Panc1 (cell line): Measurements from ENCODE around the gene MRAS. TPM values are rescaled to one million over a fixed set of nuclear protein-coding genes. Genes with fewer than 3 reads are reported as not detected.
"Not testable (repeated sequence)": the region's sequence is repeated elsewhere in the genome, so short reads cannot be mapped to it uniquely, and the experiment has no call there.

ENCODE experiments used
- ATAC-seq: fragments of 200-7000 bp; cut with Tn5 transposase; 2 replicates; pipeline ENCODE4 v1.9.1; 2020; ENCODE audit warnings: mild to moderate bottlenecking, moderate library complexity
- BruUV-seq: library from RNA; stranded (reverse); fragments of 400-500 nt; replicated peaks from 2 replicates; lab custom pipeline; 2021; lab: Mats Ljungman, UMichigan
- CTCF ChIA-PET: fragments of 300-600 bp; sonication (Branson Sonifier 250); formaldehyde crosslinking; loops from one replicate; lab custom pipeline; 2022; ENCODE audit warnings: antibody characterized with exemption; lab: Charles Lee
- POLR2A ChIA-PET: fragments of 300-600 bp; sonication (Branson Sonifier 250); formaldehyde crosslinking; loops from one replicate; lab custom pipeline; 2022; ENCODE audit warnings: antibody characterized with exemption; lab: Charles Lee
- DNase-seq: peaks from one replicate; pipeline ENCODE4 v3.0.0-alpha.2; 2010; ENCODE audit warnings: low read depth, low spot score
- H3K27ac ChIP-seq: 2 replicates; pipeline ENCODE4 v1.5.1; 2011; ENCODE audit warnings: mild to moderate bottlenecking, low read length, inconsistent platforms
- H3K27me3 ChIP-seq: fragments of 200-500 bp; sonication (Bioruptor generic); 2 replicates; pipeline ENCODE4 v1.6.0; 2014; ENCODE audit warnings: low read length, inconsistent platforms; ENCODE audit not compliant: control insufficient read depth, insufficient read depth
- H3K36me3 ChIP-seq: fragments of 200-500 bp; sonication (Bioruptor generic); 2 replicates; pipeline ENCODE4 v1.5.1; 2014; ENCODE audit warnings: inconsistent platforms, mild to moderate bottlenecking, low read length, moderate library complexity; ENCODE audit not compliant: control insufficient read depth, insufficient read depth
- H3K4me1 ChIP-seq: 2 replicates; pipeline ENCODE4 v1.5.1; 2011; ENCODE audit warnings: inconsistent platforms, mild to moderate bottlenecking, low read length, moderate library complexity; ENCODE audit not compliant: control insufficient read depth, insufficient read depth
- H3K4me3 ChIP-seq, 2 experiments: 2 replicates each; pipeline ENCODE4 v1.5.1; 2011 to 2012; ENCODE audit warnings: low read depth in 2 of 2, low read length in 2 of 2, mild to moderate bottlenecking in 2 of 2, inconsistent platforms in 1 of 2, moderate library complexity in 1 of 2
- H3K9me3 ChIP-seq: fragments of 200-500 bp; sonication (Bioruptor generic); 2 replicates; pipeline ENCODE4 v1.5.1; 2014; ENCODE audit warnings: low read depth, mild to moderate bottlenecking, inconsistent platforms, low read length, moderate library complexity; ENCODE audit not compliant: control insufficient read depth, insufficient read depth
- POLR2AphosphoS5 ChIP-seq: IDR thresholded peaks from 2 replicates; pipeline ENCODE4 v1.6.1; 2012; ENCODE audit warnings: mild to moderate bottlenecking, low read depth, low read length, moderate library complexity
- SIN3A ChIP-seq: IDR thresholded peaks from 2 replicates; pipeline ENCODE4 v1.6.1; 2012; ENCODE audit warnings: low read depth, mild to moderate bottlenecking, low read length, moderate library complexity, borderline replicate concordance; ENCODE audit not compliant: insufficient read depth
- TCF7L2 ChIP-seq: IDR thresholded peaks from 2 replicates; pipeline ENCODE4 v1.6.1; 2011; ENCODE audit warnings: mild to moderate bottlenecking, low read depth, low read length, inconsistent platforms
- in situ Hi-C: cut with HindIII; loops from 2 replicates; pipeline ENCODE4 v1.10.0; 2016; ENCODE audit warnings: low sequenced_read_pairs, low pct_unique_long_range_greater_than_20kb
- intact Hi-C: fragments of 100-400 bp; cut with micrococcal nuclease; formaldehyde crosslinking; loops from one replicate; pipeline ENCODE4 v1.10.0; 2022; ENCODE audit not compliant: unreplicated experiment
- total RNA-seq: library from RNA; stranded (reverse); gene quantifications from one replicate; pipeline ENCODE4 v1.2.1, GENCODE V29; 2021; ENCODE audit not compliant: unreplicated experiment
- TF ChIP-seq, protein P1 (sequence below): fragments of 450-650 bp; IDR thresholded peaks from 2 replicates; pipeline ENCODE4 v1.5.1; 2017; ENCODE audit warnings: mild to moderate bottlenecking
- TF ChIP-seq, protein P2 (sequence below), 2 experiments: IDR thresholded peaks; 2 replicates each; pipeline ENCODE4 v1.6.1; 2011 to 2012; ENCODE audit warnings: low read depth in 2 of 2, control low read depth in 1 of 2, low read length in 1 of 2, mild to moderate bottlenecking in 1 of 2, moderate library complexity in 1 of 2; ENCODE audit not compliant: insufficient read depth in 1 of 2

MRAS gene
- total RNA-seq, 1 experiment from 2014 or later, result 14.2 TPM

DNA sequence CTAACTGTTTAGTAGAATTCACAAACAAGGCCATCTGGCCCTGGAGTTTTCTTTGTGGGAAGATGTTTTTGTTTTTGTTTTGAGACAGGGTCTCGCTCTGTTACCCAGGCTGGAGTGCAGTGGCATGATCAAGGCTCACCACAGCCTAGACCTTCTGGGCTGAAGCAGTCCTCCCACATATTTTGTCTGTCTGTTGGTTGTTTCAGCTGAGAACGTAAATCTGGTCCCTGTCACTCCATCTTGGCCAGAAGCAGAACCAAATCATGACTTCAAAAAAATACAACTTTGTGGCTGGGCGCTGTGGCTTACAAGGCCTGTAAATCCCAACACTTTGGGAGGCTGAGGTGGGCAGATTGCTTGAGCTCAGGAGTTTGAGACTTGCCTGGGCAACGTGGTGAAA, 27.1 kb downstream of the MRAS start:
- no TSS peak for BruUV-seq

DNA sequence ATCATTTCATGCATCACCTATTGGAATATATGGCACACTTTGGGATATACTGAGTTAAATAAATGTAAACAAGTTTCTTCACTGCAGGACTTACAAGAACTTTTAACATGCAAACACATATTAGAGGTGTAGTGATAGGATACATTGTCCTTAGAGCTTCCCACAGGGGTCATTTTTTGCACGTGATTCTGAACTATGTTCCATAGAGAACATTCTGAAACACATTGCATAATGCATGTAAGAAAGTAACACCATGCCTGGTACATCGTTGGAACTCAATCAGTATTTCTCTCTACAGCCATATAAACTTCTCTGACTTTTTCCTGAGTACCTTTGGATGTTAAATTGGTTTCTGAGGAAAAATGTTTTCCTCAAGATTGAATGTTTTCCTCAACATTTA, 28.3 kb downstream of the MRAS start:
- no peak overlapping the region for H3K4me3 ChIP-seq
- H3K27ac ChIP-seq, result no peak overlapping the region
- H3K9me3 ChIP-seq, result no peaks in the 10 kb centered on the region
- BruUV-seq, result no TSS peak
- intact Hi-C loops, result no loop called here
- DNase-seq (no peak), ATAC-seq (no peak)
- POLR2A ChIA-PET, result no interaction called here
- CTCF ChIA-PET, result no interaction called here
- in situ Hi-C loops, result no loop called here
- TF ChIP-seq SIN3A, result no peak
- TF ChIP-seq, protein P1, sequence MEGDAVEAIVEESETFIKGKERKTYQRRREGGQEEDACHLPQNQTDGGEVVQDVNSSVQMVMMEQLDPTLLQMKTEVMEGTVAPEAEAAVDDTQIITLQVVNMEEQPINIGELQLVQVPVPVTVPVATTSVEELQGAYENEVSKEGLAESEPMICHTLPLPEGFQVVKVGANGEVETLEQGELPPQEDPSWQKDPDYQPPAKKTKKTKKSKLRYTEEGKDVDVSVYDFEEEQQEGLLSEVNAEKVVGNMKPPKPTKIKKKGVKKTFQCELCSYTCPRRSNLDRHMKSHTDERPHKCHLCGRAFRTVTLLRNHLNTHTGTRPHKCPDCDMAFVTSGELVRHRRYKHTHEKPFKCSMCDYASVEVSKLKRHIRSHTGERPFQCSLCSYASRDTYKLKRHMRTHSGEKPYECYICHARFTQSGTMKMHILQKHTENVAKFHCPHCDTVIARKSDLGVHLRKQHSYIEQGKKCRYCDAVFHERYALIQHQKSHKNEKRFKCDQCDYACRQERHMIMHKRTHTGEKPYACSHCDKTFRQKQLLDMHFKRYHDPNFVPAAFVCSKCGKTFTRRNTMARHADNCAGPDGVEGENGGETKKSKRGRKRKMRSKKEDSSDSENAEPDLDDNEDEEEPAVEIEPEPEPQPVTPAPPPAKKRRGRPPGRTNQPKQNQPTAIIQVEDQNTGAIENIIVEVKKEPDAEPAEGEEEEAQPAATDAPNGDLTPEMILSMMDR, result no peak
- TF ChIP-seq, protein P2, sequence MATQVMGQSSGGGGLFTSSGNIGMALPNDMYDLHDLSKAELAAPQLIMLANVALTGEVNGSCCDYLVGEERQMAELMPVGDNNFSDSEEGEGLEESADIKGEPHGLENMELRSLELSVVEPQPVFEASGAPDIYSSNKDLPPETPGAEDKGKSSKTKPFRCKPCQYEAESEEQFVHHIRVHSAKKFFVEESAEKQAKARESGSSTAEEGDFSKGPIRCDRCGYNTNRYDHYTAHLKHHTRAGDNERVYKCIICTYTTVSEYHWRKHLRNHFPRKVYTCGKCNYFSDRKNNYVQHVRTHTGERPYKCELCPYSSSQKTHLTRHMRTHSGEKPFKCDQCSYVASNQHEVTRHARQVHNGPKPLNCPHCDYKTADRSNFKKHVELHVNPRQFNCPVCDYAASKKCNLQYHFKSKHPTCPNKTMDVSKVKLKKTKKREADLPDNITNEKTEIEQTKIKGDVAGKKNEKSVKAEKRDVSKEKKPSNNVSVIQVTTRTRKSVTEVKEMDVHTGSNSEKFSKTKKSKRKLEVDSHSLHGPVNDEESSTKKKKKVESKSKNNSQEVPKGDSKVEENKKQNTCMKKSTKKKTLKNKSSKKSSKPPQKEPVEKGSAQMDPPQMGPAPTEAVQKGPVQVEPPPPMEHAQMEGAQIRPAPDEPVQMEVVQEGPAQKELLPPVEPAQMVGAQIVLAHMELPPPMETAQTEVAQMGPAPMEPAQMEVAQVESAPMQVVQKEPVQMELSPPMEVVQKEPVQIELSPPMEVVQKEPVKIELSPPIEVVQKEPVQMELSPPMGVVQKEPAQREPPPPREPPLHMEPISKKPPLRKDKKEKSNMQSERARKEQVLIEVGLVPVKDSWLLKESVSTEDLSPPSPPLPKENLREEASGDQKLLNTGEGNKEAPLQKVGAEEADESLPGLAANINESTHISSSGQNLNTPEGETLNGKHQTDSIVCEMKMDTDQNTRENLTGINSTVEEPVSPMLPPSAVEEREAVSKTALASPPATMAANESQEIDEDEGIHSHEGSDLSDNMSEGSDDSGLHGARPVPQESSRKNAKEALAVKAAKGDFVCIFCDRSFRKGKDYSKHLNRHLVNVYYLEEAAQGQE (IDR thresholded peaks at IDR 0.05; ENCODE audit: insufficient read depth in 1 of 2, low read depth in 2 of 2, low read length in 1 of 2), result no peak
- no peak for TF ChIP-seq TCF7L2
- TF ChIP-seq POLR2AphosphoS5, result no peak
- no peaks in the 10 kb centered on the region for H3K36me3 ChIP-seq
- H3K27me3 ChIP-seq, result no peaks in the 10 kb centered on the region
- no peaks in the 10 kb centered on the region for H3K4me1 ChIP-seq

More for the DNA sequence above, 27.1 kb downstream of the MRAS start:
- Histone ChIP-seq H3K9me3 (no peaks in the 10 kb centered on the region), H3K27me3 (no peaks in the 10 kb centered on the region; the same call in 1 of the 2 replicates), H3K4me1 (no peaks in the 10 kb centered on the region), H3K27ac (no peak overlapping the region), H3K36me3 (no peaks in the 10 kb centered on the region), H3K4me3 (no peak overlapping the region)
- intact Hi-C loops, result no loop called here
- TF ChIP-seq, protein P1, result no peak
- ATAC-seq, result no peak
- CTCF ChIA-PET, result no interaction called here
- POLR2A ChIA-PET, result no interaction called here
- DNase-seq, result no peak
- in situ Hi-C loops, result no loop called here

DNA sequence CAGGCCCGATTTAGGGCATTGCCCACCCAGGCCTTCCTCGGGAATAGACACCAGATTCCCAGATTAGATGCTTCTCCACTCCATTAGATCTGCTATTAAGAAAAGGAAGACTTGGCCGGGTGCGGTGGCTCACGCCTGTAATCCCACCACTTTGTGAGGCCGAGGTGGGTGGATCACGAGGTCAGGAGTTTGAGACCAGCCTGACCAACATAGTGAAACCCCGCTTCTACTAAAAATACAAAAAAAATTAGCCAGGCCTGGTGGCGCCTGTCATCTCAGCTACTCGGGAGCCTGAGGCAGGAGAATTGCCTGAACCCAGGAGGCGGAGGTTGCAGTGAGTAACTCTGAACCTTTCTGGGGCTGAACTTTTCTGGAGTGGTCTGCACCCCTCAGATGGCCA, 28.8 kb downstream of the MRAS start:
- H3K4me3 ChIP-seq, BruUV-seq, in situ Hi-C loops, H3K4me1 ChIP-seq, H3K36me3 ChIP-seq, H3K9me3 ChIP-seq, CTCF ChIA-PET, intact Hi-C loops, POLR2A ChIA-PET, DNase-seq, ATAC-seq, H3K27me3 ChIP-seq, H3K27ac ChIP-seq: not testable (repeated sequence)
